ENCODE results near the gene TRPM3. TPM values are rescaled to one million over a fixed set of nuclear protein-coding genes. Genes with fewer than 3 reads are reported as not detected.

Gene TRPM3
- total RNA-seq, 4 donors from 2014 or later, result 0.07 to 0.66 TPM; not detected in 2

DNA sequence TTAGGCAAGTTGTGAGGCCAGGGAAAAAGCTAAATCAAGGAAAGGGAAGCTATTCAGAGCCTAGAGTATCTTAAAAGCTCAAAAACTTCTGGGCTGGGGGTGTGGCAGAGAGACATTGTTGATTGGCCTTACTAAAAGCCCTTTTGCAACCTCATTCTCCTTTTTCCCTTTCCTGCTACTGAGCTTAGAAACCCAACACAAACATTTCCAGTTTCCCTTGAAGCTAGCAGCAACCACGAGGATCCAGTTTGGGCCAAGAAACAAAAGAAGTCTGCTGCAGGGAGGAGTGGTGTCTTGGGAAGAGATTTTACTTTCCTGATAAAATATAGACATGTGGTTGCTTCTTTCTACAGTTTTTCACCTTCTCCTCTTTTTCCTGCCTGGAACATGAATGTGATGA is 571.5 kb downstream of the TRPM3 start:
- Histone ChIP-seq H3K4me1 (peaks cover 7 to 10% of the 10 kb centered on the region in 2 donors), H3K9me3 (no peaks in the 10 kb centered on the region), H3K27me3 (no peaks in the 10 kb centered on the region), H3K4me3 (no peak overlapping the region), H3K27ac (no peak overlapping the region), H3K36me3 (no peaks in the 10 kb centered on the region)
- in situ Hi-C loops (cut with MboI; ENCODE audit: low sequenced_read_pairs in 4 of 4), result no loop called here
- ATAC-seq, result no peak
- TF ChIP-seq POLR2A (IDR thresholded peaks at IDR 0.05) (no peak), CTCF (IDR thresholded peaks at IDR 0.05 in 4 of 5, conservative IDR thresholded peaks at IDR 0.05 in 1 of 5) (no peak)
- no peak for DNase-seq
- intact Hi-C loops (cut with DNase I; ENCODE audit: low total_unique reads), result no loop called here

GRCh38 chr9:70542311-70542931 is 579.0 kb downstream of the TRPM3 start:
- TF ChIP-seq POLR2A (IDR thresholded peaks at IDR 0.05) (no peak), CTCF (IDR thresholded peaks at IDR 0.05 in 4 of 5, conservative IDR thresholded peaks at IDR 0.05 in 1 of 5) (no peak)
- Histone ChIP-seq H3K4me1 (no peaks in the 10 kb centered on the region), H3K27ac (no peak overlapping the region), H3K4me3 (no peak overlapping the region), H3K27me3 (no peaks in the 10 kb centered on the region), H3K36me3 (no peaks in the 10 kb centered on the region), H3K9me3 (no peaks in the 10 kb centered on the region)
- intact Hi-C loops (cut with DNase I; ENCODE audit: low total_unique reads), result no loop called here
- no peak for ATAC-seq
- in situ Hi-C loops (cut with MboI; ENCODE audit: low sequenced_read_pairs in 4 of 4), result no loop called here
- no peak for DNase-seq

DNA sequence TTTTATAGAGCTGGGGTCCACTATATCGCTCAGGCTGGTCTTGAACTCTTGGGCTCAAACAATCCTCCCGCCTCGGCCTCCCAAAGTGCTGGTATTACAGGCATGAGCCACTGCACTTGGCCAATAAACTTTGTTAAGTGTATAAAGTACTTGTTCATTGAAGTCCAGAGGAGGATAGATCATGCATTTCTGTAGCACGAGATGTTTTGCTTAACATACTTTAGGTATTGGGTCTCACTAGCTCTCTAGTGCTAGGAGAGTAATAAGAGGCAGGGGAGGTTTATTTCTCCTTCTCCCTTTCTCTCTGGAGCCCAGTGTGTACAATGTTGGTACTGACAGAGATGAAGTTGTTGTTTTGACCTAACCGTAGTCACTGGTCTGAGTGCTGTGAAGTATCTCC is 581.4 kb downstream of the TRPM3 start:
- H3K4me3 ChIP-seq, result no peak overlapping the region
- in situ Hi-C loops (cut with MboI; ENCODE audit: low sequenced_read_pairs in 4 of 4) (no loop called here), intact Hi-C loops (cut with DNase I; ENCODE audit: low total_unique reads) (no loop called here)
- DNase-seq (no peak), ATAC-seq (no peak)
- H3K27ac ChIP-seq, result no peak overlapping the region
- H3K4me1 ChIP-seq, result no peaks in the 10 kb centered on the region
- TF ChIP-seq POLR2A (IDR thresholded peaks at IDR 0.05), result no peak
- no peak for TF ChIP-seq CTCF (IDR thresholded peaks at IDR 0.05 in 4 of 5, conservative IDR thresholded peaks at IDR 0.05 in 1 of 5)
- H3K27me3 ChIP-seq, result no peaks in the 10 kb centered on the region
- no peaks in the 10 kb centered on the region for H3K9me3 ChIP-seq
- no peaks in the 10 kb centered on the region for H3K36me3 ChIP-seq

DNA sequence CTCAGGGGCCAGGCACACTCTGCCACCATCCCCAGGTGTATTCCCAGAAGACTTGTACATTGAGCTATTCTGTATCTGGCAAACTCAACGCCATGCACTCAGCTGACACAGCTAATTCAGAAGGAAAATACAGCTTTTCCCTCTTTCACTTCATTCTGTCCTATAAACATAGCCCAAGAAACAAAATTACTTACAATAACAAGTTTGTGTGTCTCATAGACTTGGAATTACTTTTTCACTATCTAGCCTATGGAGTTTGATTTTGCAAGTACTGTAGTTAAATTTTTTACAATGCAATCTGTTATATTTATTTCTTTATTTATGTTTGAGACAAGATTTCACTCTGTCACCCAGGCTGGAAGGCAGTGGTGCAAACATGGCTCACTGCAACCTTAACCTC is 581.9 kb downstream of the TRPM3 start:
- H3K4me1 ChIP-seq, result no peaks in the 10 kb centered on the region
- ATAC-seq, result no peak
- H3K4me3 ChIP-seq, result no peak overlapping the region
- DNase-seq, result no peak
- TF ChIP-seq POLR2A (IDR thresholded peaks at IDR 0.05), result no peak
- no peak for TF ChIP-seq CTCF (IDR thresholded peaks at IDR 0.05 in 4 of 5, conservative IDR thresholded peaks at IDR 0.05 in 1 of 5)
- no peak overlapping the region for H3K27ac ChIP-seq
- H3K36me3 ChIP-seq, result no peaks in the 10 kb centered on the region
- no peaks in the 10 kb centered on the region for H3K9me3 ChIP-seq
- in situ Hi-C loops (cut with MboI; ENCODE audit: low sequenced_read_pairs in 4 of 4), result no loop called here
- intact Hi-C loops (cut with DNase I; ENCODE audit: low total_unique reads), result no loop called here
- H3K27me3 ChIP-seq, result no peaks in the 10 kb centered on the region

GRCh38 chr9:70539001-70539400 is 582.4 kb downstream of the TRPM3 start:
- ATAC-seq, result no peak
- Histone ChIP-seq H3K9me3 (no peaks in the 10 kb centered on the region), H3K4me3 (no peak overlapping the region), H3K4me1 (no peaks in the 10 kb centered on the region), H3K27ac (no peak overlapping the region), H3K27me3 (no peaks in the 10 kb centered on the region), H3K36me3 (no peaks in the 10 kb centered on the region)
- in situ Hi-C loops (cut with MboI; ENCODE audit: low sequenced_read_pairs in 4 of 4) (no loop called here), intact Hi-C loops (cut with DNase I; ENCODE audit: low total_unique reads) (no loop called here)
- DNase-seq, result no peak
- TF ChIP-seq POLR2A (IDR thresholded peaks at IDR 0.05) (no peak), CTCF (IDR thresholded peaks at IDR 0.05 in 4 of 5, conservative IDR thresholded peaks at IDR 0.05 in 1 of 5) (no peak)

Data from gastrocnemius medialis (tissue), 4 donors.